ENCODE data around the gene KRT16. TPM values are rescaled to one million over a fixed set of nuclear protein-coding genes. Genes with fewer than 3 reads are reported as not detected.
"Not testable (repeated sequence)": the region's sequence is repeated elsewhere in the genome, so short reads cannot be mapped to it uniquely, and the experiment has no call there.

KRT16 gene
- polyA plus RNA-seq, 4 donors = 0.25 TPM; not detected in 3

GRCh38 chr17:41615454-41615853 is 2.9 kb upstream of the KRT16 start:
- Histone ChIP-seq H3K4me1 (ENCODE audit: control insufficient read depth in 3 of 3, insufficient read depth in 2 of 3, low read depth in 1 of 3, low read length in 2 of 3) (no peaks in the 10 kb centered on the region), H3K4me3 (ENCODE audit: low read depth in 1 of 3, low read length in 3 of 3) (no peak overlapping the region), H3K27ac (ENCODE audit: low read depth in 1 of 3, low read length in 2 of 3) (no peak overlapping the region), H3K9me3 (ENCODE audit: control insufficient read depth in 2 of 2, insufficient read depth in 1 of 2, low read depth in 1 of 2, low read length in 1 of 2) (no peaks in the 10 kb centered on the region), H3K36me3 (ENCODE audit: control insufficient read depth in 3 of 3, insufficient read depth in 2 of 3, low read depth in 1 of 3, low read length in 3 of 3) (no peaks in the 10 kb centered on the region), H3K27me3 (ENCODE audit: control insufficient read depth in 3 of 3, insufficient read depth in 3 of 3, low read length in 3 of 3) (peaks cover 0 to 13% (median 2%) of the 10 kb centered on the region in 3 donors)
- WGBS, 3 donors = 16 to 34% (median 22%) methylated on average over 5 to 7 of the region's 7 CpGs
- FAIRE-seq = no peak
- peak in 1 of 2 donors; percentile 42 for DNase-seq

GRCh38 chr17:41614767-41615166 is 2.2 kb upstream of the KRT16 start:
- not testable (repeated sequence) for H3K4me1 ChIP-seq (ENCODE audit: control insufficient read depth in 3 of 3, insufficient read depth in 2 of 3, low read depth in 1 of 3, low read length in 2 of 3); H3K36me3 ChIP-seq (ENCODE audit: control insufficient read depth in 3 of 3, insufficient read depth in 2 of 3, low read depth in 1 of 3, low read length in 3 of 3); H3K4me3 ChIP-seq (ENCODE audit: low read depth in 1 of 3, low read length in 3 of 3); H3K9me3 ChIP-seq (ENCODE audit: control insufficient read depth in 2 of 2, insufficient read depth in 1 of 2, low read depth in 1 of 2, low read length in 1 of 2); H3K27ac ChIP-seq (ENCODE audit: low read depth in 1 of 3, low read length in 2 of 3); FAIRE-seq; DNase-seq
- WGBS, 3 donors = 58 to 68% (median 67%) methylated on average over 9 of the region's 9 CpGs
- H3K27me3 ChIP-seq (ENCODE audit: control insufficient read depth in 3 of 3, insufficient read depth in 3 of 3, low read length in 3 of 3) = peaks cover 0 to 15% (median 2%) of the 10 kb centered on the region in 3 donors

DNA sequence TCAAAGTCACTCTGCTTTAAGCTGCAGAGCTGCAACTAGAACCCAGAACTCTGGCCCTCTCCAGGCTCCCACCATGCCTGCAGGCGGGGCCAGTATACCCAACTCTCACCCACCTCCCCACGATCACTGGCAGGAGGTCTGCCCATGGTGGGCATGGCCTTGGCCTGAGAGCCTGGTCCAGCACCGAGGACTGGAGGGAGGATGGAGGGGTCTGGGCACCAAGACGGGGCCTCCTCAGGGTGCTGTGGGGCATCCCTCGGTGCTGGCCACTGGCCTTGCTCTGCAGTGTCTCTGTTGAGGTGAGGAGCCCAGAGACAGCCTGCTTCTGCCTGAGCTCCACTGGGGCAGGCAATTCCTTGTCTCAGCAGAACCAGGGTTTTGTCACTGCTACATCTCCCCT is 1.5 kb upstream of the KRT16 start:
- no peak overlapping the region for H3K27ac ChIP-seq (ENCODE audit: low read depth in 1 of 3, low read length in 2 of 3)
- no peaks in the 10 kb centered on the region for H3K4me1 ChIP-seq (ENCODE audit: control insufficient read depth in 3 of 3, insufficient read depth in 2 of 3, low read depth in 1 of 3, low read length in 2 of 3)
- H3K36me3 ChIP-seq (ENCODE audit: control insufficient read depth in 3 of 3, insufficient read depth in 2 of 3, low read depth in 1 of 3, low read length in 3 of 3) = no peaks in the 10 kb centered on the region
- no peak overlapping the region for H3K4me3 ChIP-seq (ENCODE audit: low read depth in 1 of 3, low read length in 3 of 3)
- peaks cover 0 to 13% (median 0%) of the 10 kb centered on the region in 3 donors for H3K27me3 ChIP-seq (ENCODE audit: control insufficient read depth in 3 of 3, insufficient read depth in 3 of 3, low read length in 3 of 3)
- H3K9me3 ChIP-seq (ENCODE audit: control insufficient read depth in 2 of 2, insufficient read depth in 1 of 2, low read depth in 1 of 2, low read length in 1 of 2) = no peaks in the 10 kb centered on the region
- DNase-seq (no peak), FAIRE-seq (no peak)
- WGBS, 3 donors = 85 to 88% (median 86%) methylated on average over 5 of the region's 5 CpGs

DNA sequence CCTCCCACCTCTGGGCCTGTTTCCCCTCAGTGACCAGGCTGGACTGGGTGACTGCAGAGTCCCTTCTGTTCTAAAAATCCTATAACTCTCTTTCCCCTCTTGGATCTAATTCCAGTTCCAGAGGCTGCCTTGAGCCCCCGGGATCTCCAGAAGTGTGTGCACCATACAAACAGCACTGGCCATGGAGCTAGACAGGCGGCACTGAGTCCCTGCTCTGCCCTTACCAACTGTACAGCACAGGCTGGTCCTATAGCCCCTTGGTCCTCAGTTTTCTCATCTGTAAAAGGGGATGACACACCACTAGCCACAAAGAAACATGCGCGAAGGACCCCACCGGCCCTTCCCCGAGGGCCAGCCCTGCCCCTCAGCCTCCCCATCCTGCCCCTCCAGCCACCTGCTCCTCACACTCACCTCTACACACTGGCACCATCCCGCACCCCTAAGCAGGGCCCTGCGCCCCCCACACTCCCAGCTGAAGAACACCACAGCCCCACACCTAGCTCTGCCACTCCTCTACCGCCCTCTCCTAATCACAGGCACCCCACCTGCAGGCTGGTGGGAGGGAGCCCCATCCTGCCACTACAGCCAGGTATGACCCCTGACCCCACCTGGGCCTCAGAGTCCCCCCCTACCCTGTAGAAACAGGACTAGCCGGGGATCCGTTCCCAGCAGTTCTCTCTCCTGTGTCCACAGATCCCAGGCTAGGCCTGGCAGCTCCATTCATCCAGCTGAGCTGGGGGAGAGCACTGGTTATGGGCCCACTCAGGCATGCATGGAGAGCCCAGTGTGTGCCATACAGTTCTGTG is 913 bp upstream of the KRT16 start:
- peaks cover 0 to 14% (median 0%) of the 10 kb centered on the region in 3 donors for H3K27me3 ChIP-seq (ENCODE audit: control insufficient read depth in 3 of 3, insufficient read depth in 3 of 3, low read length in 3 of 3)
- no peaks in the 10 kb centered on the region for H3K36me3 ChIP-seq (ENCODE audit: control insufficient read depth in 3 of 3, insufficient read depth in 2 of 3, low read depth in 1 of 3, low read length in 3 of 3)
- no peak for FAIRE-seq
- no peak overlapping the region for H3K27ac ChIP-seq (ENCODE audit: low read depth in 1 of 3, low read length in 2 of 3)
- H3K9me3 ChIP-seq (ENCODE audit: control insufficient read depth in 2 of 2, insufficient read depth in 1 of 2, low read depth in 1 of 2, low read length in 1 of 2) = no peaks in the 10 kb centered on the region
- WGBS, 3 donors = 75 to 87% (median 86%) methylated on average over 11 of the region's 11 CpGs
- H3K4me3 ChIP-seq (ENCODE audit: low read depth in 1 of 3, low read length in 3 of 3) = no peak overlapping the region
- no peaks in the 10 kb centered on the region for H3K4me1 ChIP-seq (ENCODE audit: control insufficient read depth in 3 of 3, insufficient read depth in 2 of 3, low read depth in 1 of 3, low read length in 2 of 3)
- DNase-seq = no peak

DNA sequence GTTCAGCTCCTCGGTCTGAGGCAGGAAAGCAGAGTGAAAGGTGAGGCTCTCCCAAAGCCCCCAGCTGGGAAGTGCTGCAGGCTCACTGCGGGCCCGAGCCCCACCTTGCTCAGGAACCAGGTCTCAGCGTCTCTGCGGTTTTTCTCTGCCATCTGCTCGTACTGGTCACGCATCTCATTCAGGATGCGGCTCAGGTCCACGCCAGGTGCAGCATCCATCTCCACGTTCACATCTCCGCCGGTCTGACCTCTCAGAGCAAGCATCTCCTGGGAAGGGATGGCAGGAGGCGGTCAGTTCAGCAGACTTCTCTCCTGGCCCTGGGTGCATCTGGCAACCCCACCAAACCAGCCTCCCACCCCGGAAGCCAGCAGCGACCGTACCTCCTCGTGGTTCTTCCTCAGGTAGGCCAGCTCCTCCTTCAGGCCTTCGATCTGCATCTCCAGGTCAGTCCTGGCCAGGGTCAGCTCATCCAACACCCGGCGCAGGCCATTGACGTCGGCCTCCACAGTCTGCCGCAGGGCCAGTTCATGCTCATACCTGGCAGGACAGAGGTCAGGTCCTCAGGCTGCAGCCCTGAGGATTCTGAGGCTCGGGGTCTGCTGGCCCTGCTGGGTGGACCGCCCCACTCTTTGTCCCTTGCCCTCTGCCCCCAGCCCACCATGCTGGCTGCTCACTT is 1.5 kb downstream of the KRT16 start:
- H3K27me3 ChIP-seq (ENCODE audit: control insufficient read depth in 3 of 3, insufficient read depth in 3 of 3, low read length in 3 of 3) = peaks cover 0 to 11% (median 0%) of the 10 kb centered on the region in 3 donors
- DNase-seq (no peak), FAIRE-seq (no peak)
- 89 to 90% (median 89%) methylated on average over 25 of the region's 25 CpGs for WGBS, 3 donors
- H3K9me3 ChIP-seq (ENCODE audit: control insufficient read depth in 2 of 2, insufficient read depth in 1 of 2, low read depth in 1 of 2, low read length in 1 of 2) = peaks cover 0 to 2% of the 10 kb centered on the region in 2 donors
- no peaks in the 10 kb centered on the region for H3K4me1 ChIP-seq (ENCODE audit: control insufficient read depth in 3 of 3, insufficient read depth in 2 of 3, low read depth in 1 of 3, low read length in 2 of 3)
- no peak overlapping the region for H3K27ac ChIP-seq (ENCODE audit: low read depth in 1 of 3, low read length in 2 of 3)
- H3K4me3 ChIP-seq (ENCODE audit: low read depth in 1 of 3, low read length in 3 of 3) = no peak overlapping the region
- no peaks in the 10 kb centered on the region for H3K36me3 ChIP-seq (ENCODE audit: control insufficient read depth in 3 of 3, insufficient read depth in 2 of 3, low read depth in 1 of 3, low read length in 3 of 3)

DNA sequence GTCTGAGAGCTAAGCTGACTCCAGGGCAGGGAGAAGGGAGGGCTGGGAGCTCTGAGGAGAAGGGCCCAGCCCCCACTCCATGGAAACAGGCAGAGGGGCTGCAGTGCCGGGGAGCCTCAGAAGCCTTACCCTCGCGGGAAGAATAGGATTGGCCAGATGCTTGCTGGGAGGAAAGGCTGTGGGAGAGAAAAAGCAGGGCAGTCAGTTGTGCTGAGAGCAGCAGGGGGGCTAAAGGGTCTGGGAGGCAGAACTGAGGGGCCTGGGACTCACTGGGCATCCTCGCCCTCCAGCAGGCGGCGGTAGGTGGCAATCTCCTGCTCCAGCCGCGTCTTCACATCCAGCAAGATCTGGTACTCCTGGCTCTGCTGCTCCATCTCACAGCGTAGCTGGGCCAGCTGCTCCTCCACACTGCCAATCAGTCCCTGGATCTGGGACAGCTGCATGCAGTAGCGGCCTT is 2.5 kb downstream of the KRT16 start:
- not testable (repeated sequence) for H3K9me3 ChIP-seq (ENCODE audit: control insufficient read depth in 2 of 2, insufficient read depth in 1 of 2, low read depth in 1 of 2, low read length in 1 of 2); H3K36me3 ChIP-seq (ENCODE audit: control insufficient read depth in 3 of 3, insufficient read depth in 2 of 3, low read depth in 1 of 3, low read length in 3 of 3); FAIRE-seq; H3K27me3 ChIP-seq (ENCODE audit: control insufficient read depth in 3 of 3, insufficient read depth in 3 of 3, low read length in 3 of 3); H3K4me3 ChIP-seq (ENCODE audit: low read depth in 1 of 3, low read length in 3 of 3); H3K27ac ChIP-seq (ENCODE audit: low read depth in 1 of 3, low read length in 2 of 3); H3K4me1 ChIP-seq (ENCODE audit: control insufficient read depth in 3 of 3, insufficient read depth in 2 of 3, low read depth in 1 of 3, low read length in 2 of 3)
- peak in 1 of 2 donors; percentile 33 for DNase-seq
- WGBS, 3 donors = 11 to 33% (median 15%) methylated on average over 9 to 10 of the region's 10 CpGs

DNA sequence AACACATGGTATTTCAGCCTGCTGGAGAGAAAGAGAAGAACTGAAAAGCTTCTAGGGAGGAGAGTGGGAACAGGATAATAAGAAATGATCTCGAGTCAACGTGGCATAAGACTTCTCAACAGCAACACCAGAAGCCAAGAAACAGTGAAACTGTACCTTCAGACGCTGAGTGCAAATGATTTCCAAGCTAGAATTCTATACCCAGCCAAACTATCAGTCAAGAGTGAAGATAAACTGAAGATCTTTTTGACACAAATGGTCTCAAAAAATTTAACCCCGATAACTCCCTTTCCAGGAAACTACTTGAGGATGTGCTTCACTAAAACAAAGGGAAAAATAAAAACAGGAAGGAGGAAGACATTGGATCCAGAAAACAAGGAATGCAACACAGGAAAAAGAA is 5.6 kb downstream of the KRT16 start:
- not testable (repeated sequence) for FAIRE-seq

DNA sequence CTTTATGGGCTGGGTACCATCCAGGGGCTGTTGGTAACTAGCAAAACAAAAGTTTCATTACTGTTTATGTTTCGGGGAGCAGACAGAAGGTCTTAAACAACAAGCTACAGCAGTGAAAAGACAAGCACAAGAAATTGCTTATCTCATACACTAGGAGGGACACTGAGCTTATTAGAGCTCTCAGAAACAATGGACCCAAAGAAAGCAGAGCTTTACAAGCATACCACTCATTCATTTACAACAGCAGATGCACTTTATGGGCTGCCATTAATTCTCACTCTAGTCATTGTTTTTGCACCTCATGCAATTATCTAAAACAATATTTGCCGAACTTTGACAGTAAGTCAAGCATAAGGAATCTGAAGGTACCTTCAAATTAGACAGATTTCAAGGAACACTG is 10.0 kb downstream of the KRT16 start:
- whole genome bisulfite sequencing, 3 donors = 11 to 57% (median 31%) methylated on average over 2 of the region's 2 CpGs
- peaks cover 0 to 2% of the 10 kb centered on the region in 2 donors for H3K9me3 ChIP-seq (ENCODE audit: control insufficient read depth in 2 of 2, insufficient read depth in 1 of 2, low read depth in 1 of 2, low read length in 1 of 2)
- H3K4me1 ChIP-seq (ENCODE audit: control insufficient read depth in 3 of 3, insufficient read depth in 2 of 3, low read depth in 1 of 3, low read length in 2 of 3) = no peaks in the 10 kb centered on the region
- no peak overlapping the region for H3K4me3 ChIP-seq (ENCODE audit: low read depth in 1 of 3, low read length in 3 of 3)
- H3K36me3 ChIP-seq (ENCODE audit: control insufficient read depth in 3 of 3, insufficient read depth in 2 of 3, low read depth in 1 of 3, low read length in 3 of 3) = no peaks in the 10 kb centered on the region
- no peak for FAIRE-seq
- no peak overlapping the region for H3K27ac ChIP-seq (ENCODE audit: low read depth in 1 of 3, low read length in 2 of 3)
- H3K27me3 ChIP-seq (ENCODE audit: control insufficient read depth in 3 of 3, insufficient read depth in 3 of 3, low read length in 3 of 3) = no peaks in the 10 kb centered on the region
- DNase-seq = peak in 1 of 2 donors; percentile 23

More for the DNA sequence above, 5.6 kb downstream of the KRT16 start:
- H3K27me3 ChIP-seq (ENCODE audit: control insufficient read depth in 3 of 3, insufficient read depth in 3 of 3, low read length in 3 of 3); H3K27ac ChIP-seq (ENCODE audit: low read depth in 1 of 3, low read length in 2 of 3); DNase-seq; H3K4me3 ChIP-seq (ENCODE audit: low read depth in 1 of 3, low read length in 3 of 3); H3K9me3 ChIP-seq (ENCODE audit: control insufficient read depth in 2 of 2, insufficient read depth in 1 of 2, low read depth in 1 of 2, low read length in 1 of 2); H3K36me3 ChIP-seq (ENCODE audit: control insufficient read depth in 3 of 3, insufficient read depth in 2 of 3, low read depth in 1 of 3, low read length in 3 of 3); H3K4me1 ChIP-seq (ENCODE audit: control insufficient read depth in 3 of 3, insufficient read depth in 2 of 3, low read depth in 1 of 3, low read length in 2 of 3): not testable (repeated sequence)
- 65 to 93% (median 77%) methylated on average over 4 of the region's 4 CpGs for WGBS, 3 donors
